ENCODE data around the gene KREMEN1.

The KREMEN1 gene

DNA sequence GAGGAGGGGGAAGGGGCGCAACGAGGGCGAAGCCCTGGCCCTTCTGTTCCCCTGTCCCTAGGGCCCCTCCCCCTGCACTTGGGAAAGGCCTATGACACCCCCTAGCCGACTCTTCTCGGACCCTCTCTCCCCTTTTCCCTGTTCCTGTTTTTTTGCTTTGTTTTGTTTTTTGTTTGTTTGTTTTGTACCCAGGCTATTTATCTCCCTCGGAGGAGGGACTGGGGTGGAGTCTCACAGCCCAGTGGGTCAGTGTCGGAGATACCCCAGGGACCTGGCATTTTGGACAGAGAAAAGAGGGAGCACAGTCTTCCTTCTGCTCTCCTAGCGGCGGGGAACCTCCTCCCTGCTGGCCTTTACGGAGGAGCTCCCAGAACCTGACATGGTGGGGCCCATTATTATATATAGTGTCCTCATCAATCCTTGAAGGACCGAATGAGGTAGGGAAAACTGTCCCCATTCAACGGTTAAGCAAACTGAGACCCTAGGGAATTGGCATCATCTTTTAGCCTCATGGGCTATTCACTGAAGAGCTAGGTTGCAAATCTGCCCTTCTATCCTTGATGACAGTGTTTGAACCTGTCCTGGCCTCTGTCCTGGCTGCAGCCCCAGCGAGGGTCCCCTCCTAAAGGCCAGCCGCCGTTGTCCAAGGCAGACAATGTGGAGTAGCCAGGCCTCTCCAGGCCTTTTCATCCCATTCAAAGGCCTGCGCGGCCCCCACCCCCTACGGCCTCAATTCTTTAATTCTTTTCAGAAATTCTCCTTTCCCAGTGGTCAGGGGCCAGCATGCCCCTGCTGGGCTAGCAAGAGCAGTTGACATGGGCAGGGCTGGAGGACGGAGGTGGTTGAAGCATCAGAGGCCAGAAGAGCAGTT lies 133.8 kb downstream of the KREMEN1 start:
- TF ChIP-seq, protein P1, sequence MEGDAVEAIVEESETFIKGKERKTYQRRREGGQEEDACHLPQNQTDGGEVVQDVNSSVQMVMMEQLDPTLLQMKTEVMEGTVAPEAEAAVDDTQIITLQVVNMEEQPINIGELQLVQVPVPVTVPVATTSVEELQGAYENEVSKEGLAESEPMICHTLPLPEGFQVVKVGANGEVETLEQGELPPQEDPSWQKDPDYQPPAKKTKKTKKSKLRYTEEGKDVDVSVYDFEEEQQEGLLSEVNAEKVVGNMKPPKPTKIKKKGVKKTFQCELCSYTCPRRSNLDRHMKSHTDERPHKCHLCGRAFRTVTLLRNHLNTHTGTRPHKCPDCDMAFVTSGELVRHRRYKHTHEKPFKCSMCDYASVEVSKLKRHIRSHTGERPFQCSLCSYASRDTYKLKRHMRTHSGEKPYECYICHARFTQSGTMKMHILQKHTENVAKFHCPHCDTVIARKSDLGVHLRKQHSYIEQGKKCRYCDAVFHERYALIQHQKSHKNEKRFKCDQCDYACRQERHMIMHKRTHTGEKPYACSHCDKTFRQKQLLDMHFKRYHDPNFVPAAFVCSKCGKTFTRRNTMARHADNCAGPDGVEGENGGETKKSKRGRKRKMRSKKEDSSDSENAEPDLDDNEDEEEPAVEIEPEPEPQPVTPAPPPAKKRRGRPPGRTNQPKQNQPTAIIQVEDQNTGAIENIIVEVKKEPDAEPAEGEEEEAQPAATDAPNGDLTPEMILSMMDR (IDR thresholded peaks at IDR 0.05; ENCODE audit: low read depth, low read length): no peak
- H3K4me3 ChIP-seq (ENCODE audit: low read depth, low read length): no peak overlapping the region; the same call in 1 of the 2 replicates

DNA sequence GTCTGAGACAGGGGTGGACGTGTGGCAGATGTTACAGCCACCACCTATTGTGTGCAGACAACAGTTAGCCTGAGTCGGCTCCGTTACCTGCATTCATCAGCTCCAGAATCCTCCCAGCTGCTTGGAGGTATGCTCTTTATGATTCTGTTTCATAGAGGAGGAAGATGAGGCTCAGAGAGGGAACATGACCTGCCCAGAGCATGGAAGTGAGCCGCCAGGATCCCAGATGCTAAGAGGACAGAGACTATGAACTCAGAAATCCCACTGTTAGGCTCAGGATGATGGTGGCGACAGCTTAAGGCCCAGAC lies 134.4 kb downstream of the KREMEN1 start:
- TF ChIP-seq, protein P1 (IDR thresholded peaks at IDR 0.05; ENCODE audit: low read depth, low read length): no peak

DNA sequence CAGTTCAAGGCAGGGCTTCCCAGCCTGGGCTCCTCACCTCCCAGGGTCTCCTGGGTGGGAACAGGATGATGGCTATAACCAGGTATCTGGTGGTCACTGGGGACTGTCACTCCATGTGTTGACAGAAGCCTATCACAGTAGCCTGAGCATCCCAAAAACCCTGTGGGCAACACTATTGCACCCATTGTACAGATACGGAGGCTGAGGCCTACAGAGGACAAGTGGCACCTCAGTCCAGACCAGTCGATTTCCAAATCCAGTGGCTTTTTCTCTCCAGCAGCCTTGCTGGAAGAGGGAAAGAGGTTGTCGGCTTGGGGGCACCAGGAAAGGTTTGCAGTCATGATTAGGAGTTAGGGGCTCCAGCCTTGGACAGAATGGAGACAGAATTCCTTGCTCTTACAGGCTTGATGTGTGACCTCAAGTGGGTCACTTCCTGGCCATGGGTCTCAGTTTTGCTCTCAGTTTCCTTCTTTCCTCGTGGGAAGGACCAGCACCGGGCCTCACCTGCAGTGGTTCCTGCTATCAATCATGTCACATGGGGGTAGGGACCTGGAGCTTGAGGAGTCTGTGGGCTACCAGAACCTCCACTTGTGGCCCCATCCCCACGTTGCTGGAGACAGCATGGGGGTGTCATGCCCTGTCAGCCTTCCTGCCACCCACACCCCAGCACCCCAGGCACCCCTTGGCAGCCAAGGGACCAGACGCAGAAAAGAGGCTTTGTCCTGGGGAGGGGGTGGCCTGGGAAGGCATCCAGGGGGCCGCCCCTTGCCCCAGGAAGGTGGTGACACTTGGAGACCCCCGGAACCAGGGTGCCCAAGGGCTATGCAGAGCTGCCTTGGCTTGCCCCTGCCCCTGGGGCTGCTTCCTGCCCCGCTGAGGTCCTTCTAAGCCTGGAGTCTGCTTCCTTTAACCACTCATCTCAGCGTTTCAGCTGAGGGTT lies 135.0 kb downstream of the KREMEN1 start:
- TF ChIP-seq, protein P1 (IDR thresholded peaks at IDR 0.05; ENCODE audit: low read depth, low read length): no peak
- no peak overlapping the region for H3K4me3 ChIP-seq (ENCODE audit: low read depth, low read length)

More for the DNA sequence above, 134.4 kb downstream of the KREMEN1 start:
- no peak overlapping the region for H3K4me3 ChIP-seq (ENCODE audit: low read depth, low read length)

DNA sequence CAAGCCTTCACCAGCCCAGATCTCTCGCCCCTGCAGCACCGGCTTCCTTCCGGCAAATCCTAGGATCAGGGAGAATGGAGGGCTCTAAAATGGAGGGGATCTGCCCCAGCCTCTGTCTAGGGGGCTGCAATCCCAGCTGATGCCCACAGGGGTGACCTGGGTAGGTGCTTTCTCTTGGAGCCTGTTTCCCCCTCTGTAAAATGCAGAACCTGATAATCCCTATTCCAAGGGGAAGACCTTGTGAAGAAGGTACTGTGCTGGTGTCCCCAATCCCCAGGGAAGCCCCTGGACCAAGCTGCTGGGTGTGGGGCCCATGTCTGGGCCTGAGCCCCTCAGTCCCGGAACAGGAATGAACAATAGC lies 135.6 kb downstream of the KREMEN1 start:
- H3K4me3 ChIP-seq (ENCODE audit: low read depth, low read length): no peak overlapping the region
- TF ChIP-seq, protein P1 (IDR thresholded peaks at IDR 0.05; ENCODE audit: low read depth, low read length): no peak

DNA sequence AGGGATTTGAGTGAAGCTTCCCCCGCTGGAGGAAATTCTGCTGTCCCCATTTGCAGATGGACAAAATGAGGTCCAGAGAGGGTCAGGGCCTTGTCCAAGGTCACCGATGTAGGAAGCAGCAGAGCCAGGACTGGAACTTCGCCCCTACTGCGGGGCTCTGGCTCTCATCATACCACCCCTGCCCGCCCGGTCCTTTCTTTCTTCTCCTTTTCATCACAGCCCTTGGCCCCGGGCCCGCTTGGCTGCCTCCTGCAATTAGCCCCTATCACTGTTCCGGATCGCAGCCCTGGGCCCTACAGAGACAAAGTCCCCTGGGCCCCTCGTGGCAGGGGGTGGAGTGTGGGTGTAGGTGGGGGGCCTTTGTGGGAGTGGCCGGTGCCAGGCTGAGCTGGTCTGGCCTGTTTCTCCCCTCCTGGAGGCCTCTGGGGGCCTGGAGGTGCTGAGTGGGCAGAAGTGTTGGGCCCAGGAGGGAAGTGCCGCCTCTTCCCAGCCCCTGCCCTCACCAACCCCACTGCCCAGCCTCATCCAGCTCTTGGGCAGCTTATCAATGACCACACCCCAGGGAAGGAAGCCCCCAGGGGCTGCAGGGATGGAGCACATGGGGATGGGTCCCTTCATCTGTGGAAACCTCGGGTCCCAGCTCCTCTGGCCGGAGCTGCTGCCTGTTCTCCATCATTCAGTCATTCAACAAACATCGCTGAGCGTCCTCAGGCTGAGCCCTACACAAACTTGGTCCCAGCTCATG lies 136.2 kb downstream of the KREMEN1 start:
- H3K4me3 ChIP-seq (ENCODE audit: low read depth, low read length): no peak overlapping the region
- TF ChIP-seq, protein P1 (IDR thresholded peaks at IDR 0.05; ENCODE audit: low read depth, low read length): no peak

DNA sequence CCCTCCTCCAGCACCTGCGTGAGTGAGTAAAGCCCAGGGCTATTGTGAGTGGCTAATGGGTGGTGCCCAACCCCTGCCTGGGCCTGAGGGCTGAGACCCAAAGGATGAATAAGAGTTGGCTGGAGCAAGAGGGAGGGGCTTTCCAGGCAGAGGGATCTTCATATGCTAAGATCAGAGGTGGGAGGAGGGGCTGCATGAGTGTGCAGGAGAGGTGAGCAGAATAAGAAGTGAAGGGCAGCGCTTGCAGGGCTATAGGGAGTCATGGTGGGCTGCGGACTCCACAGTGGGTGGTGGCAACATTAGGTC lies 136.7 kb downstream of the KREMEN1 start:
- TF ChIP-seq, protein P1 (IDR thresholded peaks at IDR 0.05; ENCODE audit: low read depth, low read length): no peak
- no peak overlapping the region for H3K4me3 ChIP-seq (ENCODE audit: low read depth, low read length)

All from WI38 (cell line).